Stomach (tissue), 9 donors: ENCODE results near the gene UBAP1. TPM values are rescaled to one million over a fixed set of nuclear protein-coding genes. Genes with fewer than 3 reads are reported as not detected.
"Not testable (repeated sequence)": the region's sequence is repeated elsewhere in the genome, so short reads cannot be mapped to it uniquely, and the experiment has no call there.

Source experiments
- DNase-seq, 2 donors: peaks; one replicate each; pipeline versions ENCODE4 v3.0.0 to v3.0.0-alpha.2; 2013 to 2019
- H3K27ac ChIP-seq, 5 donors: fragments of 200-600 bp in 4 of 5; sonication (generic) in 4 of 5; one replicate each; pipeline ENCODE4 v1.5.1; 2013 to 2019; ENCODE audit warnings: mild to moderate bottlenecking in 1 of 5, moderate library complexity in 1 of 5
- H3K27me3 ChIP-seq, 3 donors: fragments of 200-600 bp; sonication (generic); one replicate each; pipeline ENCODE4 v1.5.1; 2017 to 2019; ENCODE audit warnings: mixed run types in 1 of 3
- H3K36me3 ChIP-seq, 4 donors: fragments of 200-600 bp; sonication (generic); 1 replicate in 3 of 4; 2 replicates in 1 of 4; pipeline ENCODE4 v1.5.1; 2016 to 2019
- H3K4me1 ChIP-seq, 4 donors: fragments of 200-600 bp; sonication (generic); one replicate each; pipeline ENCODE4 v1.5.1; 2016 to 2019
- H3K4me3 ChIP-seq, 4 donors: fragments of 200-600 bp; sonication (generic) in 3 of 4; one replicate each; pipeline ENCODE4 v1.5.1; 2016 to 2019; ENCODE audit warnings: mild to moderate bottlenecking in 1 of 4
- H3K9me3 ChIP-seq, 4 donors: fragments of 200-600 bp; sonication (generic); one replicate each; pipeline ENCODE4 v1.5.1; 2016 to 2019
- CTCF ChIP-seq, 7 experiments: fragments of 450-650 bp in 4 of 7; fragments of 200-600 bp in 3 of 7; sonication (generic) in 3 of 7; IDR thresholded peaks; one replicate each; pipeline ENCODE4 v1.5.1; 2016 to 2019; ENCODE audit warnings: antibody characterized with exemption in 7 of 7, control low read depth in 2 of 7, mild to moderate bottlenecking in 1 of 7
- EP300 ChIP-seq: sonication (generic); formaldehyde crosslinking; IDR thresholded peaks from one replicate; pipeline ENCODE4 v1.6.1; 2017; ENCODE audit warnings: antibody characterized with exemption
- POLR2A ChIP-seq, 4 donors: fragments of 450-650 bp; IDR thresholded peaks; one replicate each; pipeline ENCODE4 v1.6.1; 2016; ENCODE audit warnings: antibody characterized with exemption in 4 of 4, control low read depth in 2 of 4, mild to moderate bottlenecking in 1 of 4, moderate library complexity in 1 of 4
- POLR2AphosphoS5 ChIP-seq, 3 donors: sonication (generic); formaldehyde crosslinking; IDR thresholded peaks; one replicate each; pipeline ENCODE4 v1.6.1; 2016; ENCODE audit warnings: antibody characterized with exemption in 3 of 3
- whole genome bisulfite sequencing, 5 donors: extraction: QIAGEN DNeasy Blood & Tissue Kit in 3 of 5; methylation state at CpG; one replicate each; pipeline versions ENCODE4 v1.1.5 to v1.1.7; 2013 to 2018; 5-methylcytosine and 5-hydroxymethylcytosine counted together
- intact Hi-C: fragments of 100-400 bp; cut with DNase I; formaldehyde crosslinking; loops from one replicate; pipeline ENCODE4 v1.15.1; 2023; ENCODE audit warnings: low total_unique reads
- polyA plus RNA-seq, 3 donors: library from polyadenylated mRNA; stranded (reverse); fragments of 200-250 nt; gene quantifications; one replicate each; pipeline ENCODE4 v1.2.3, GENCODE V29; 2013
- total RNA-seq, 5 donors: library from RNA; depleted of rRNA; stranded (reverse); fragments of >200 nt; gene quantifications; one replicate each; pipeline versions ENCODE4 v1.1.0 to v1.2.3, GENCODE V29; 2014 to 2016
- donor health status: healthy with polysubstance abuse.
- donor health status: Bipolar disorder and iron deficiency.
- donor health status: healthy.

UBAP1 gene
- total and polyA plus RNA-seq, 8 donors: 17.7 to 53.1 (median 34.1) TPM

- DNase-seq: no peak
- Histone ChIP-seq H3K4me1 (peaks cover 28 to 71% (median 44%) of the 10 kb centered on the region in 4 donors), H3K27ac (no peak overlapping the region), H3K4me3 (no peak overlapping the region), H3K27me3 (no peaks in the 10 kb centered on the region), H3K36me3 (peaks cover 3 to 26% (median 7%) of the 10 kb centered on the region in 4 donors), H3K9me3 (no peaks in the 10 kb centered on the region)
- intact Hi-C loops: no loop called here
- 49 to 72% (median 67%) methylated on average over 1 of the region's 1 CpG for WGBS, 5 donors
- TF ChIP-seq POLR2AphosphoS5 (IDR thresholded peaks at IDR 0.05) (no peak), POLR2A (IDR thresholded peaks at IDR 0.05) (no peak), CTCF (IDR thresholded peaks at IDR 0.05) (no peak), EP300 (no peak)
Observed at GRCh38 chr9:34195143-34195542, 16.3 kb downstream of the UBAP1 start.

- Histone ChIP-seq H3K36me3 (peaks cover 3 to 40% (median 22%) of the 10 kb centered on the region in 4 donors), H3K4me1 (peaks cover 13 to 52% (median 38%) of the 10 kb centered on the region in 4 donors)
- H3K9me3 ChIP-seq, H3K27ac ChIP-seq, H3K27me3 ChIP-seq, H3K4me3 ChIP-seq, intact Hi-C loops, DNase-seq: not testable (repeated sequence)
- 95 to 100% (median 97%) methylated on average over 4 of the region's 4 CpGs for WGBS, 5 donors
Observed at GRCh38 chr9:34197286-34197685, 18.4 kb downstream of the UBAP1 start.

- Histone ChIP-seq H3K4me1 (peaks cover 12 to 49% (median 37%) of the 10 kb centered on the region in 4 donors), H3K36me3 (peaks cover 3 to 41% (median 22%) of the 10 kb centered on the region in 4 donors), H3K4me3 (no peak overlapping the region), H3K27me3 (no peaks in the 10 kb centered on the region), H3K27ac (no peak overlapping the region), H3K9me3 (no peaks in the 10 kb centered on the region)
- 48 to 69% (median 57%) methylated on average over 4 to 6 of the region's 6 CpGs for WGBS, 5 donors
- intact Hi-C loops: no loop called here
- DNase-seq: peak in 1 of 2 donors; percentile 45
- TF ChIP-seq CTCF (IDR thresholded peaks at IDR 0.05) (no peak), POLR2AphosphoS5 (IDR thresholded peaks at IDR 0.05) (no peak), EP300 (no peak), POLR2A (IDR thresholded peaks at IDR 0.05) (no peak)
Observed at GRCh38 chr9:34197756-34198711, 19.2 kb downstream of the UBAP1 start.

- intact Hi-C loops: no loop called here
Observed at GRCh38 chr9:34200092-34200491, 21.2 kb downstream of the UBAP1 start.

More at GRCh38 chr9:34200092-34200491, 21.2 kb downstream of the UBAP1 start:
- DNase-seq: no peak
- Histone ChIP-seq H3K4me3 (no peak overlapping the region), H3K4me1 (peaks cover 21 to 63% (median 39%) of the 10 kb centered on the region in 4 donors), H3K27ac (no peak overlapping the region), H3K27me3 (no peaks in the 10 kb centered on the region), H3K36me3 (peaks cover 3 to 35% (median 22%) of the 10 kb centered on the region in 4 donors), H3K9me3 (no peaks in the 10 kb centered on the region)
- no peak for TF ChIP-seq POLR2A (IDR thresholded peaks at IDR 0.05)
- TF ChIP-seq POLR2AphosphoS5 (IDR thresholded peaks at IDR 0.05): no peak
- TF ChIP-seq EP300: no peak
- TF ChIP-seq CTCF (IDR thresholded peaks at IDR 0.05): no peak
- 82 to 88% (median 84%) methylated on average over 2 of the region's 2 CpGs for WGBS, 5 donors
